T-helper 22 cell (primary cell): ENCODE measurements around the gene NKAPL.
"Not testable (repeated sequence)": the region's sequence is repeated elsewhere in the genome, so short reads cannot be mapped to it uniquely, and the experiment has no call there.

Source experiments
- DNase-seq: peaks from one replicate; pipeline ENCODE4 v3.0.0-alpha.2; 2020; ENCODE audit warnings: low read depth

The NKAPL gene

DNA sequence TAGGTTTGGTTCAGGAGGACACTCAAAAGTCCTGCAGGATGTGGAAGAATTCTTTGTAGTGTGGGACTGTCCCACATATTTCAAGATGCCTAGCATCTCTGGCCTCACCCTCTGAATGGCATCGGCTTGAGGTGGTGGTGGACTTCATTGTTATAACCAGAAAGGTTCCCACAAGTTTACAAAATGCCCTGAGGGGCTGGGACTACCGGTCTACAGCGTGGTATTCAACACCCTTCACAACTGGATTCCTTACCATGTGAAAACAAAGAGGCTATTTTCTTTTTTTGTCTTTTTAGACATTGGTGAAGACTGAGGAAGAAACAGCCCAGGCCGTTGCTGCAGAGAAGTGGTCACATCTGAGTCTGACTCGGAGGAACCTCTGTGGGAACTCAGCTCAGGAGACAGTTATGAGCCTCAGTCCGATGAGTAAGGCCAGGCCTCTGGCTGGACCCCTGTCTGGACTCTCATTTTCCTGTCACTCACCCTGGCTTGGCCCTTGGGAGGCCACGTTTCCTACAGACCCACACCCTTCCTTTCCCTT lies 37.5 kb downstream of the NKAPL start:
- DNase-seq, result no peak

DNA sequence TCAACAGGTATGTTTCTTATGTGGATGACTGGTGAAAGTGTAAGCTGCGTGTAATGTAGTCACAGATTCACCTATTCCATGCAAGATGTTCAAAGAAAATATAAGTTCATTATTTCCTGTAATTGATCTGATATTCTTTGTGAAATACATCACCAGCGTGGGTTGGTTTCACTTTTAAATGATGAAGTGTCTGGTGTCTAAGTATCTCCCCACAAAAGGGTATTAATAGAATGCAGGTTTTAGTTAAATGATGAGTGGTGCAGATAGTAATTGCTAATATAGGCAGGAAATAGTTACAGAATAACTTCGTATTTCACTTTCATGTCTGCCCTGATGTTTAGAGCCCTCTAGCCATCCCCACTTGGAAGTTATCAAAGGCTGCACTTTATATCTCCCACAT lies 44.5 kb downstream of the NKAPL start:
- DNase-seq, result no peak

DNA sequence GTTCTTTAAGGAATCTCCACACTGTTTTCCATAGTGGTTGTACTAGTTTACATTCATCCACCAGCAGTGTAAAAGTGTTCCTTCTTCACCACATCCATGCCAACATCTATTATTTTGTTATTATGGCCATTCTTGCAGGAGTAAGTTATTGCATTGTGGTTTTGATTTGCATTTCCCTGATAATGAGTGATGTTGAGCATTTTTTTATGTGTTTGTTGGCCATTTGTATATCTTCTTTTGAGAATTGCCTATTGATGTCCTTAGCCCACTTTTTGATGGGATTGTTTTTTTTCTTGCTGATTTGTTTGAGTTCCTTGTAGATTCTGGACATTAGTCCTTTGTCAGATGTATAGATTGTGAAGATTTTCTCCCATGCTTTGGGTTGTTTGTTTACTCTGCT lies 47.3 kb downstream of the NKAPL start:
- DNase-seq, result not testable (repeated sequence)
